Measurements from ENCODE around the gene RNF217.

The RNF217 gene

GRCh38 chr6:125004797-125005595 lies 42.8 kb downstream of the RNF217 start:
- DNase-seq (no peak), ATAC-seq (replicated peaks) (no peak)
- H3K27ac Mint-ChIP-seq: no peak overlapping the region
- no peak overlapping the region for H3K4me3 Mint-ChIP-seq
- H3K9me3 Mint-ChIP-seq: peaks cover 0 to 3% of the 10 kb centered on the region in 2 donors
- H3K27me3 Mint-ChIP-seq: no peaks in the 10 kb centered on the region
- H3K4me1 Mint-ChIP-seq: peaks cover 1 to 6% of the 10 kb centered on the region in 2 donors
- H3K36me3 Mint-ChIP-seq: no peaks in the 10 kb centered on the region

GRCh38 chr6:125008261-125008703 lies 46.0 kb downstream of the RNF217 start:
- ATAC-seq (replicated peaks) (peak in 1 of 2 donors; percentile 4), DNase-seq (no peak)
- H3K9me3 Mint-ChIP-seq: peaks cover 0 to 3% of the 10 kb centered on the region in 2 donors
- H3K4me1 Mint-ChIP-seq: peaks cover 0 to 1% of the 10 kb centered on the region in 2 donors
- H3K27ac Mint-ChIP-seq: no peak overlapping the region
- no peaks in the 10 kb centered on the region for H3K36me3 Mint-ChIP-seq
- H3K27me3 Mint-ChIP-seq: no peaks in the 10 kb centered on the region
- H3K4me3 Mint-ChIP-seq: no peak overlapping the region

GRCh38 chr6:125008957-125009356 lies 46.7 kb downstream of the RNF217 start:
- Mint-ChIP-seq H3K4me3 (no peak overlapping the region), H3K27me3 (no peaks in the 10 kb centered on the region), H3K4me1 (peaks cover 0 to 1% of the 10 kb centered on the region in 2 donors), H3K27ac (no peak overlapping the region), H3K9me3 (peaks cover 0 to 3% of the 10 kb centered on the region in 2 donors), H3K36me3 (no peaks in the 10 kb centered on the region)
- ATAC-seq (replicated peaks) (no peak), DNase-seq (no peak)

GRCh38 chr6:125009578-125009977 lies 47.3 kb downstream of the RNF217 start:
- no peak for ATAC-seq (replicated peaks)
- H3K27me3 Mint-ChIP-seq: no peaks in the 10 kb centered on the region
- H3K9me3 Mint-ChIP-seq: peaks cover 0 to 3% of the 10 kb centered on the region in 2 donors
- no peak overlapping the region for H3K4me3 Mint-ChIP-seq
- H3K4me1 Mint-ChIP-seq: peaks cover 0 to 1% of the 10 kb centered on the region in 2 donors
- H3K36me3 Mint-ChIP-seq: no peaks in the 10 kb centered on the region
- no peak overlapping the region for H3K27ac Mint-ChIP-seq
- no peak for DNase-seq

- Mint-ChIP-seq H3K27ac (no peak overlapping the region), H3K36me3 (no peaks in the 10 kb centered on the region), H3K4me1 (no peaks in the 10 kb centered on the region), H3K27me3 (no peaks in the 10 kb centered on the region), H3K4me3 (no peak overlapping the region), H3K9me3 (no peaks in the 10 kb centered on the region)
- DNase-seq: no peak
- no peak for ATAC-seq (replicated peaks)
These were observed 51.9 kb downstream of the RNF217 start for GRCh38 chr6:125013938-125014660.

GRCh38 chr6:125014661-125014957 lies 52.4 kb downstream of the RNF217 start:
- H3K36me3 Mint-ChIP-seq: no peaks in the 10 kb centered on the region
- H3K27ac Mint-ChIP-seq: no peak overlapping the region
- no peak overlapping the region for H3K4me3 Mint-ChIP-seq
- no peaks in the 10 kb centered on the region for H3K27me3 Mint-ChIP-seq
- no peaks in the 10 kb centered on the region for H3K4me1 Mint-ChIP-seq
- ATAC-seq (replicated peaks) (no peak), DNase-seq (no peak)
- H3K9me3 Mint-ChIP-seq: no peaks in the 10 kb centered on the region

GRCh38 chr6:125015152-125015551 lies 52.9 kb downstream of the RNF217 start:
- Mint-ChIP-seq H3K4me3 (no peak overlapping the region), H3K9me3 (no peaks in the 10 kb centered on the region), H3K27me3 (no peaks in the 10 kb centered on the region), H3K36me3 (no peaks in the 10 kb centered on the region), H3K4me1 (no peaks in the 10 kb centered on the region), H3K27ac (no peak overlapping the region)
- no peak for DNase-seq
- ATAC-seq (replicated peaks): no peak

GRCh38 chr6:125018136-125018535 lies 55.9 kb downstream of the RNF217 start:
- Mint-ChIP-seq H3K4me3 (no peak overlapping the region), H3K27ac (no peak overlapping the region), H3K36me3 (no peaks in the 10 kb centered on the region), H3K9me3 (no peaks in the 10 kb centered on the region), H3K27me3 (no peaks in the 10 kb centered on the region), H3K4me1 (no peaks in the 10 kb centered on the region)
- ATAC-seq (replicated peaks): no peak
- no peak for DNase-seq

- ATAC-seq (replicated peaks) (no peak), DNase-seq (no peak)
- H3K4me1 Mint-ChIP-seq: no peaks in the 10 kb centered on the region
- H3K27ac Mint-ChIP-seq: no peak overlapping the region
- H3K27me3 Mint-ChIP-seq: no peaks in the 10 kb centered on the region
- H3K9me3 Mint-ChIP-seq: no peaks in the 10 kb centered on the region
- H3K4me3 Mint-ChIP-seq: no peak overlapping the region
- H3K36me3 Mint-ChIP-seq: no peaks in the 10 kb centered on the region
These were observed 57.0 kb downstream of the RNF217 start for GRCh38 chr6:125019281-125019680.

GRCh38 chr6:125019918-125020317 lies 57.7 kb downstream of the RNF217 start:
- Mint-ChIP-seq H3K36me3 (no peaks in the 10 kb centered on the region), H3K4me3 (no peak overlapping the region), H3K27ac (no peak overlapping the region), H3K27me3 (no peaks in the 10 kb centered on the region), H3K4me1 (no peaks in the 10 kb centered on the region), H3K9me3 (no peaks in the 10 kb centered on the region)
- DNase-seq (no peak), ATAC-seq (replicated peaks) (no peak)

GRCh38 chr6:125020385-125020784 lies 58.1 kb downstream of the RNF217 start:
- ATAC-seq (replicated peaks) (no peak), DNase-seq (no peak)
- Mint-ChIP-seq H3K9me3 (no peaks in the 10 kb centered on the region), H3K4me3 (no peak overlapping the region), H3K27ac (no peak overlapping the region), H3K4me1 (no peaks in the 10 kb centered on the region), H3K36me3 (no peaks in the 10 kb centered on the region), H3K27me3 (no peaks in the 10 kb centered on the region)

- DNase-seq (no peak), ATAC-seq (replicated peaks) (no peak)
- Mint-ChIP-seq H3K36me3 (no peaks in the 10 kb centered on the region), H3K27me3 (no peaks in the 10 kb centered on the region), H3K4me3 (no peak overlapping the region), H3K9me3 (peaks cover 0 to 3% of the 10 kb centered on the region in 2 donors), H3K4me1 (no peaks in the 10 kb centered on the region), H3K27ac (no peak overlapping the region)
These were observed 60.3 kb downstream of the RNF217 start for GRCh38 chr6:125022391-125022989.

GRCh38 chr6:125025164-125025854 lies 63.1 kb downstream of the RNF217 start:
- H3K27me3 Mint-ChIP-seq: no peaks in the 10 kb centered on the region
- no peak overlapping the region for H3K27ac Mint-ChIP-seq
- no peak overlapping the region for H3K4me3 Mint-ChIP-seq
- H3K9me3 Mint-ChIP-seq: peaks cover 0 to 3% of the 10 kb centered on the region in 2 donors
- H3K36me3 Mint-ChIP-seq: no peaks in the 10 kb centered on the region
- DNase-seq (no peak), ATAC-seq (replicated peaks) (no peak)
- H3K4me1 Mint-ChIP-seq: no peaks in the 10 kb centered on the region

- H3K36me3 Mint-ChIP-seq: no peaks in the 10 kb centered on the region
- H3K27me3 Mint-ChIP-seq: no peaks in the 10 kb centered on the region
These were observed 65.0 kb downstream of the RNF217 start for GRCh38 chr6:125027287-125027686.

More at GRCh38 chr6:125027287-125027686, 65.0 kb downstream of the RNF217 start:
- Mint-ChIP-seq H3K27ac (no peak overlapping the region), H3K4me1 (peaks cover 6 to 12% of the 10 kb centered on the region in 2 donors), H3K4me3 (no peak overlapping the region), H3K9me3 (peaks cover 8 to 10% of the 10 kb centered on the region in 2 donors)
- DNase-seq: no peak
- ATAC-seq (replicated peaks): no peak
